ENCODE measurements around the gene CACNA1F.

Gene CACNA1F

GRCh38 chrX:49177338-49177833 is 55.8 kb downstream of the CACNA1F start:
- Histone ChIP-seq H3K9ac (ENCODE audit: low read length) (no peak overlapping the region), H3K9me3 (ENCODE audit: low read length) (no peaks in the 10 kb centered on the region)

GRCh38 chrX:49176421-49177326 is 56.5 kb downstream of the CACNA1F start:
- Histone ChIP-seq H3K27me3 (ENCODE audit: insufficient read depth, low read length) (no peaks in the 10 kb centered on the region), H3K4me2 (ENCODE audit: low read length) (no peak overlapping the region), H2AFZ (ENCODE audit: low read length) (no peak overlapping the region), H3K36me3 (ENCODE audit: insufficient read depth, low read length) (peaks cover 58% of the 10 kb centered on the region), H3F3A (ENCODE audit: insufficient read depth, low read length) (no peaks in the 10 kb centered on the region), H3K79me2 (ENCODE audit: insufficient read depth, low read length) (no peaks in the 10 kb centered on the region), H3K9ac (ENCODE audit: low read length) (no peak overlapping the region), H3K27ac (ENCODE audit: low read depth, low read length, poor library complexity, severe bottlenecking) (no peak overlapping the region), H4K20me1 (ENCODE audit: insufficient read depth, low read length) (no peaks in the 10 kb centered on the region), H3K9me3 (ENCODE audit: low read length) (no peaks in the 10 kb centered on the region), H3K4me3 (ENCODE audit: low read depth, low read length, poor library complexity, severe bottlenecking) (no peak overlapping the region), H3K4me1 (ENCODE audit: insufficient read depth, low read length, severe bottlenecking) (peaks cover 10% of the 10 kb centered on the region), H3K9me2 (ENCODE audit: low read depth, low read length) (no peaks in the 10 kb centered on the region)
- TF ChIP-seq CTCF (IDR thresholded peaks at IDR 0.05; ENCODE audit: low read length) (no peak), EZH2 (IDR thresholded peaks at IDR 0.05; ENCODE audit: borderline replicate concordance, low read length) (no peak)

More at GRCh38 chrX:49177338-49177833, 55.8 kb downstream of the CACNA1F start:
- Histone ChIP-seq H3K4me3 (ENCODE audit: low read depth, low read length, poor library complexity, severe bottlenecking) (no peak overlapping the region), H3K27me3 (ENCODE audit: insufficient read depth, low read length) (no peaks in the 10 kb centered on the region), H3K27ac (ENCODE audit: low read depth, low read length, poor library complexity, severe bottlenecking) (no peak overlapping the region), H3F3A (ENCODE audit: insufficient read depth, low read length) (no peaks in the 10 kb centered on the region), H3K4me1 (ENCODE audit: insufficient read depth, low read length, severe bottlenecking) (peaks cover 10% of the 10 kb centered on the region), H2AFZ (ENCODE audit: low read length) (no peak overlapping the region), H3K79me2 (ENCODE audit: insufficient read depth, low read length) (no peaks in the 10 kb centered on the region), H3K36me3 (ENCODE audit: insufficient read depth, low read length) (peaks cover 62% of the 10 kb centered on the region), H3K9me2 (ENCODE audit: low read depth, low read length) (no peaks in the 10 kb centered on the region), H4K20me1 (ENCODE audit: insufficient read depth, low read length) (no peaks in the 10 kb centered on the region), H3K4me2 (ENCODE audit: low read length) (no peak overlapping the region)
- TF ChIP-seq EZH2 (IDR thresholded peaks at IDR 0.05; ENCODE audit: borderline replicate concordance, low read length) (no peak), CTCF (IDR thresholded peaks at IDR 0.05; ENCODE audit: low read length) (no peak)

GRCh38 chrX:49175435-49176274 is 57.5 kb downstream of the CACNA1F start:
- Histone ChIP-seq H3K4me1 (ENCODE audit: insufficient read depth, low read length, severe bottlenecking) (peaks cover 13% of the 10 kb centered on the region), H3K27me3 (ENCODE audit: insufficient read depth, low read length) (no peaks in the 10 kb centered on the region), H2AFZ (ENCODE audit: low read length) (no peak overlapping the region), H3K9ac (ENCODE audit: low read length) (no peak overlapping the region), H3K9me3 (ENCODE audit: low read length) (no peaks in the 10 kb centered on the region), H3K4me3 (ENCODE audit: low read depth, low read length, poor library complexity, severe bottlenecking) (no peak overlapping the region), H3K9me2 (ENCODE audit: low read depth, low read length) (no peaks in the 10 kb centered on the region), H4K20me1 (ENCODE audit: insufficient read depth, low read length) (no peaks in the 10 kb centered on the region), H3K36me3 (ENCODE audit: insufficient read depth, low read length) (peaks cover 58% of the 10 kb centered on the region), H3K79me2 (ENCODE audit: insufficient read depth, low read length) (no peaks in the 10 kb centered on the region), H3K4me2 (ENCODE audit: low read length) (no peak overlapping the region), H3F3A (ENCODE audit: insufficient read depth, low read length) (no peaks in the 10 kb centered on the region), H3K27ac (ENCODE audit: low read depth, low read length, poor library complexity, severe bottlenecking) (no peak overlapping the region)
- no peak for TF ChIP-seq CTCF (IDR thresholded peaks at IDR 0.05; ENCODE audit: low read length)
- TF ChIP-seq EZH2 (IDR thresholded peaks at IDR 0.05; ENCODE audit: borderline replicate concordance, low read length) = no peak

Measured in OCI-LY1 (cell line).